H9 (cell line): ENCODE data around the gene MERTK. TPM values are rescaled to one million over a fixed set of nuclear protein-coding genes. Genes with fewer than 3 reads are reported as not detected.

Experiments
- DNase-seq: peaks from one replicate; pipeline ENCODE4 v3.0.0-alpha.2; 2017
- H2AFZ ChIP-seq: one replicate; pipeline ENCODE4 v1.6.1; 2013; ENCODE audit warnings: mild to moderate bottlenecking, low read length, control low read depth, moderate library complexity
- H2AK5ac ChIP-seq: 2 replicates; pipeline ENCODE4 v1.6.1; 2013; ENCODE audit warnings: low read length, control low read depth, mixed read lengths; ENCODE audit not compliant: insufficient read length
- H2BK120ac ChIP-seq: one replicate; pipeline ENCODE4 v1.6.1; 2013; ENCODE audit warnings: low read depth, mild to moderate bottlenecking, low read length, control low read depth, inconsistent platforms; ENCODE audit not compliant: poor library complexity, severe bottlenecking
- H2BK12ac ChIP-seq: 2 replicates; pipeline ENCODE4 v1.6.1; 2013; ENCODE audit warnings: low read length, control low read depth, mixed read lengths, low read depth; ENCODE audit not compliant: insufficient read length
- H2BK15ac ChIP-seq: 2 replicates; pipeline ENCODE4 v1.6.1; 2013; ENCODE audit warnings: low read depth, low read length, control low read depth
- H2BK20ac ChIP-seq: one replicate; pipeline ENCODE4 v1.6.1; 2013; ENCODE audit warnings: low read depth, mild to moderate bottlenecking, low read length, control low read depth, inconsistent platforms; ENCODE audit not compliant: poor library complexity, severe bottlenecking
- H2BK5ac ChIP-seq: 2 replicates; pipeline ENCODE4 v1.6.1; 2013; ENCODE audit warnings: low read length, control low read depth, mixed read lengths; ENCODE audit not compliant: insufficient read length
- H3K14ac ChIP-seq: 2 replicates; pipeline ENCODE4 v1.6.1; 2013; ENCODE audit warnings: low read length, control low read depth; ENCODE audit not compliant: insufficient read depth
- H3K18ac ChIP-seq: 2 replicates; pipeline ENCODE4 v1.6.1; 2013; ENCODE audit warnings: low read depth, mild to moderate bottlenecking, mixed read lengths, low read length, control low read depth; ENCODE audit not compliant: insufficient read length
- H3K23ac ChIP-seq: 2 replicates; pipeline ENCODE4 v1.6.1; 2013; ENCODE audit warnings: low read length, control low read depth, mixed read lengths, low read depth; ENCODE audit not compliant: insufficient read length
- H3K23me2 ChIP-seq: 2 replicates; pipeline ENCODE4 v1.6.1; 2013; ENCODE audit warnings: low read depth, mild to moderate bottlenecking, mixed read lengths, low read length, control low read depth; ENCODE audit not compliant: insufficient read length, poor library complexity, severe bottlenecking
- H3K27ac ChIP-seq: 2 replicates; pipeline ENCODE4 v1.5.1; 2013; ENCODE audit warnings: low read length, control low read depth, mixed read lengths, low read depth; ENCODE audit not compliant: insufficient read length
- H3K27me3 ChIP-seq: 2 replicates; pipeline ENCODE4 v1.6.1; 2013; ENCODE audit warnings: low read length, control low read depth, inconsistent platforms; ENCODE audit not compliant: insufficient read depth
- H3K4ac ChIP-seq: 2 replicates; pipeline ENCODE4 v1.6.1; 2013; ENCODE audit warnings: low read depth, mild to moderate bottlenecking, control low read depth, inconsistent platforms, low read length, moderate library complexity
- H3K4me1 ChIP-seq: 2 replicates; pipeline ENCODE4 v1.6.1; 2013; ENCODE audit warnings: low read length, control low read depth, inconsistent platforms; ENCODE audit not compliant: insufficient read depth
- H3K4me2 ChIP-seq: 2 replicates; pipeline ENCODE4 v1.6.1; 2013; ENCODE audit warnings: low read length, control low read depth, mixed read lengths; ENCODE audit not compliant: insufficient read length, insufficient read depth
- H3K56ac ChIP-seq: 2 replicates; pipeline ENCODE4 v1.6.1; 2013; ENCODE audit warnings: low read depth, mild to moderate bottlenecking, mixed read lengths, low read length, control low read depth; ENCODE audit not compliant: insufficient read length
- H3K79me1 ChIP-seq: 2 replicates; pipeline ENCODE4 v1.6.1; 2013; ENCODE audit warnings: low read depth, mild to moderate bottlenecking, moderate library complexity, low read length, control low read depth, inconsistent platforms; ENCODE audit not compliant: insufficient read depth, poor library complexity, severe bottlenecking
- H3K79me2 ChIP-seq: 2 replicates; pipeline ENCODE4 v1.6.1; 2013; ENCODE audit warnings: low read length, control low read depth, inconsistent platforms; ENCODE audit not compliant: insufficient read depth
- H3K9ac ChIP-seq: 2 replicates; pipeline ENCODE4 v1.6.1; 2013; ENCODE audit warnings: low read length, control low read depth, mixed read lengths; ENCODE audit not compliant: insufficient read length; ENCODE audit errors: extremely low read depth
- H3K9me3 ChIP-seq: one replicate; pipeline ENCODE4 v1.6.1; 2013; ENCODE audit warnings: low read depth, low read length, inconsistent platforms; ENCODE audit not compliant: control insufficient read depth
- H3T11ph ChIP-seq: one replicate; pipeline ENCODE4 v1.6.1; 2013; ENCODE audit warnings: mild to moderate bottlenecking, low read length, control low read depth, inconsistent platforms
- H4K20me1 ChIP-seq: one replicate; pipeline ENCODE4 v1.6.1; 2013; ENCODE audit not compliant: control insufficient read depth, insufficient read length, insufficient read depth
- H4K5ac ChIP-seq: 2 replicates; pipeline ENCODE4 v1.6.1; 2013; ENCODE audit warnings: low read depth, mild to moderate bottlenecking, mixed read lengths, low read length, control low read depth; ENCODE audit not compliant: insufficient read length
- H4K8ac ChIP-seq: replicated peaks from 2 replicates; pipeline ENCODE4 v1.6.1; 2013; ENCODE audit warnings: low read length, control low read depth, mixed read lengths, low read depth; ENCODE audit not compliant: insufficient read length
- H4K91ac ChIP-seq: 2 replicates; pipeline ENCODE4 v1.6.1; 2013; ENCODE audit warnings: low read depth, mild to moderate bottlenecking, moderate library complexity, mixed read lengths, low read length, control low read depth; ENCODE audit not compliant: insufficient read length
- H3K27ac Mint-ChIP-seq, 3 experiments: 2 replicates in 2 of 3; 3 replicates in 1 of 3; pipeline ENCODE4 v1.8.0; 2020 to 2021; ENCODE audit warnings: mixed read lengths in 3 of 3, mild to moderate bottlenecking in 1 of 3, moderate library complexity in 1 of 3
- H3K27me3 Mint-ChIP-seq: 2 replicates; pipeline ENCODE4 v1.8.0; 2021; ENCODE audit warnings: low read depth, mild to moderate bottlenecking, moderate library complexity, mixed read lengths
- H3K36me3 Mint-ChIP-seq, 3 experiments: 2 replicates in 2 of 3; 3 replicates in 1 of 3; pipeline ENCODE4 v1.8.0; 2020 to 2021; ENCODE audit warnings: low read depth in 3 of 3, mixed read lengths in 3 of 3; ENCODE audit not compliant: insufficient read depth in 1 of 3
- H3K4me1 Mint-ChIP-seq, 2 experiments: 2 replicates each; pipeline ENCODE4 v1.8.0; 2020; ENCODE audit warnings: mixed read lengths in 2 of 2
- H3K4me3 Mint-ChIP-seq, 2 experiments: 2 replicates in 1 of 2; 3 replicates in 1 of 2; pipeline ENCODE4 v1.8.0; 2020 to 2021; ENCODE audit warnings: mild to moderate bottlenecking in 2 of 2, mixed read lengths in 2 of 2, moderate library complexity in 1 of 2
- H3K9me3 Mint-ChIP-seq, 2 experiments: 2 replicates in 1 of 2; 3 replicates in 1 of 2; pipeline ENCODE4 v1.8.0; 2020; ENCODE audit warnings: mild to moderate bottlenecking in 2 of 2, mixed read lengths in 2 of 2, moderate library complexity in 1 of 2
- WGBS: extraction: QIAGEN DNeasy Blood & Tissue Kit; methylation state at CpG from one replicate; pipeline ENCODE4 v1.1.7; 2013; ENCODE audit warnings: missing lambda C conversion rate, low lambda C conversion rate, mixed read lengths; ENCODE audit not compliant: insufficient read length; ENCODE audit errors: extremely low coverage; 5-methylcytosine and 5-hydroxymethylcytosine counted together
- total RNA-seq: library from RNA; stranded (reverse); gene quantifications from 2 replicates; pipeline ENCODE4 v1.2.1, GENCODE V29; 2021
- TF ChIP-seq, protein P1 (sequence below): fragments of 200-600 bp; sonication (generic); conservative IDR thresholded peaks from 3 replicates; pipeline ENCODE4 v1.8.0; 2021; ENCODE audit warnings: antibody characterized with exemption, mild to moderate bottlenecking

The MERTK gene
- total RNA-seq, 1 experiment from 2014 or later = 4.8 TPM

DNA sequence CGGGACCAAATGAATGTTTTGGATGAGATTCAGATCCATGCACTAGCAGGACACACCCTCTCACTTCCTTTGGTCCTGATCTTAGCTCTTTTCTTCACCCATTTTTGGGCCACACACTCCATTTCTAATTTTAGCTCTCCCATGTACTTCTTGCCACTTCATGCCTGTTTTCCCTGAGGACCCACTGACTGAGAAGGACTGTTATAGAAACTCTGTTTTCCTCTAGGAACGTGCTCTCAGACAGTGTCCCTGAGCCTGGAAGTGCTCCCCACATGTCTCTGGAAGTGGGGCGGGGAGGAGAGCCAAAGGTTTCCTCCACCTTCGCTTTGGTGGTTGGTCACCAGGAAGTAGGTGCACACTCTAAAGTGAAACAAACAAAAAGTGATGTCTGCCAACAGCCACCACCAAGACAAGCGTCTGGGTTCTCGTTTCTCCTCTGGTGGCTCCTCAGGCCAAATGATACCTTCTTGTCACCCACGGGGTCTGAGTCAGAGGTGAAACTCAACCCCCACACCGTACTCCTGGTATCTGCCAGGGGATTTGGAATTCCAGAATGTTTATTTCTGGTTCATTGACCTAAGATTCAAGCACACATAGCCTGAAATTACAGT is 74.7 kb downstream of the MERTK start:
- Histone ChIP-seq H3K27me3 (no peaks in the 10 kb centered on the region), H3K18ac (no peak overlapping the region), H3K23me2 (no peaks in the 10 kb centered on the region), H3K9ac (no peak overlapping the region), H2AK5ac (no peak overlapping the region), H3K9me3 (no peaks in the 10 kb centered on the region), H3K56ac (no peak overlapping the region), H2AFZ (no peak overlapping the region), H3K79me1 (no peaks in the 10 kb centered on the region), H4K5ac (no peak overlapping the region), H2BK12ac (no peak overlapping the region), H3K14ac (no peak overlapping the region), H2BK5ac (no peak overlapping the region), H2BK15ac (no peak overlapping the region), H4K91ac (no peak overlapping the region), H4K20me1 (no peaks in the 10 kb centered on the region), H3K4me2 (no peak overlapping the region), H3K23ac (no peak overlapping the region), H2BK120ac (no peak overlapping the region), H2BK20ac (no peak overlapping the region), H3K4ac (no peak overlapping the region), H3K4me1 (no peaks in the 10 kb centered on the region), H3K27ac (no peak overlapping the region), H3T11ph (no peak overlapping the region), H4K8ac (no peak overlapping the region), H3K79me2 (no peaks in the 10 kb centered on the region)
- Mint-ChIP-seq H3K27ac (no peak overlapping the region; a peak in 1 of 7 replicates), H3K9me3 (peaks cover 6 to 10% of the 10 kb centered on the region in 2 experiments; a peak in 4 of 5 replicates), H3K27me3 (no peaks in the 10 kb centered on the region), H3K36me3 (peaks cover 14 to 25% (median 24%) of the 10 kb centered on the region in 3 experiments), H3K4me1 (no peaks in the 10 kb centered on the region), H3K4me3 (no peak overlapping the region)
- TF ChIP-seq, protein P1, sequence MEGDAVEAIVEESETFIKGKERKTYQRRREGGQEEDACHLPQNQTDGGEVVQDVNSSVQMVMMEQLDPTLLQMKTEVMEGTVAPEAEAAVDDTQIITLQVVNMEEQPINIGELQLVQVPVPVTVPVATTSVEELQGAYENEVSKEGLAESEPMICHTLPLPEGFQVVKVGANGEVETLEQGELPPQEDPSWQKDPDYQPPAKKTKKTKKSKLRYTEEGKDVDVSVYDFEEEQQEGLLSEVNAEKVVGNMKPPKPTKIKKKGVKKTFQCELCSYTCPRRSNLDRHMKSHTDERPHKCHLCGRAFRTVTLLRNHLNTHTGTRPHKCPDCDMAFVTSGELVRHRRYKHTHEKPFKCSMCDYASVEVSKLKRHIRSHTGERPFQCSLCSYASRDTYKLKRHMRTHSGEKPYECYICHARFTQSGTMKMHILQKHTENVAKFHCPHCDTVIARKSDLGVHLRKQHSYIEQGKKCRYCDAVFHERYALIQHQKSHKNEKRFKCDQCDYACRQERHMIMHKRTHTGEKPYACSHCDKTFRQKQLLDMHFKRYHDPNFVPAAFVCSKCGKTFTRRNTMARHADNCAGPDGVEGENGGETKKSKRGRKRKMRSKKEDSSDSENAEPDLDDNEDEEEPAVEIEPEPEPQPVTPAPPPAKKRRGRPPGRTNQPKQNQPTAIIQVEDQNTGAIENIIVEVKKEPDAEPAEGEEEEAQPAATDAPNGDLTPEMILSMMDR = no peak
- WGBS = no CpG with 5 or more reads among the region's 8 CpGs
- no peak for DNase-seq
